GM12891 (cell line): ENCODE results near the gene C2CD4C.
"Not testable (repeated sequence)": the region's sequence is repeated elsewhere in the genome, so short reads cannot be mapped to it uniquely, and the experiment has no call there.

Source experiments
- DNase-seq: peaks from one replicate; pipeline ENCODE4 v3.0.0; 2011; ENCODE audit warnings: low spot score; ENCODE audit not compliant: insufficient read length
- FAIRE-seq: peaks from 2 replicates; lab custom pipeline; 2011; peaks lifted over from hg19 to GRCh38; lab: Jason Lieb, UNC
- PAX5 ChIP-seq: IDR thresholded peaks from 2 replicates; pipeline ENCODE4 v1.6.1; 2011; ENCODE audit warnings: low read length, moderate library complexity, mild to moderate bottlenecking; ENCODE audit not compliant: insufficient read depth, severe bottlenecking
- POLR2A ChIP-seq: IDR thresholded peaks from 2 replicates; pipeline ENCODE4 v1.6.1; 2011; ENCODE audit warnings: low read depth, low read length, control low read depth
- POLR2AphosphoS5 ChIP-seq: IDR thresholded peaks from 2 replicates; pipeline ENCODE4 v1.6.1; 2011; ENCODE audit warnings: low read depth, low read length, control low read depth
- POU2F2 ChIP-seq: IDR thresholded peaks from 2 replicates; pipeline ENCODE4 v1.6.1; 2011; ENCODE audit warnings: low read depth, mild to moderate bottlenecking, control low read depth, low read length, moderate library complexity
- SPI1 ChIP-seq: IDR thresholded peaks from 2 replicates; pipeline ENCODE4 v1.6.1; 2011; ENCODE audit warnings: low read depth, low read length, control low read depth
- TAF1 ChIP-seq: IDR thresholded peaks from 2 replicates; pipeline ENCODE4 v1.6.1; 2011; ENCODE audit warnings: low read depth, low read length, control low read depth

The C2CD4C gene

DNA sequence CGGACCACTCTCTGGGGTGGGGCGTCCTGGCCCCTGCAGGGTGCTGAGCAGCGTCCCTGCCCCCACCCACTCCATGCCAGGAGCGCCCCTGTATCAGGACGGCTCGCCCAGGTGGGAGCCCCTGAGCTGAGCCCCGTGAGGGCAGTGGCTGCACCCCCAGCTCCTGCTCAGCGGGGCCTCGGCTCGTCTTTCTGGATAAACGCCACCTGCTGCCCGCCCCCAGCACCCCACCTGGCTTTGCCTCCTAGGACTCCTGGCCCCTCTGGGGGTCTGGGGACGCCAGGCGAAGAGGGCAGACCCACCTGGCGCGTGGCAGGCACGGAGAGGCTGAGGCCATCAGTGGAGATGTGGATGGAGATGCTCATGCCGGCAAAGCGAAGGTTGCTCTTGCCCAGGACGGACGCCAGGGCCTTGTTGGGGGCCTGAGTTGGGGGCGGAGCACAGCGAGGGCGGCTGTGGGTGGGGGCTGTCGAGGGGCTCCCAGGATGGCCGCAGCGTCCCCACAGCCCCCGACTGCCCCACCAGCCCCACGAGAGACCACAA lies 29.5 kb upstream of the C2CD4C start:
- TF ChIP-seq TAF1 (no peak), SPI1 (no peak), POLR2A (no peak), POLR2AphosphoS5 (no peak)
- DNase-seq (no peak), FAIRE-seq (no peak)

DNA sequence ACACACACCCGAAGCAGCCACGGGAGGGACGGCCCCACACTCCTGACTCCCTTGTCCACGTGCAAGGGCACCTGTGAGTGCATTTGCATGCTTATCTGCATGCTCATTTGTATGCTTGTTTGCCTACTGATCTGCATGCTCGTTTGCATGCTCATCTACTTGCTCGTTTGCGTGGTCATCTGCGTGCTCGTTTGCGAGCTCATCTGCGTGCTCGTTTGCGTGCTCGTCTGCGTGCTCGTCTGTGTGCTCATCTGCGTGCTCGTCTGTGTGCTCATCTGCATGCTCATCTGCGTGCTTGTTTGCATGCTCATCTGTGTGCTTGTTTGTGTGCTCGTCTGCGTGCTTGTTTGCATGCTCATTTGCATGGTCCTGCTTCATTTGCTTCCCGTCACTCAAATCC lies 28.1 kb upstream of the C2CD4C start:
- no peak for TF ChIP-seq POU2F2
- DNase-seq (no peak), FAIRE-seq (no peak)

DNA sequence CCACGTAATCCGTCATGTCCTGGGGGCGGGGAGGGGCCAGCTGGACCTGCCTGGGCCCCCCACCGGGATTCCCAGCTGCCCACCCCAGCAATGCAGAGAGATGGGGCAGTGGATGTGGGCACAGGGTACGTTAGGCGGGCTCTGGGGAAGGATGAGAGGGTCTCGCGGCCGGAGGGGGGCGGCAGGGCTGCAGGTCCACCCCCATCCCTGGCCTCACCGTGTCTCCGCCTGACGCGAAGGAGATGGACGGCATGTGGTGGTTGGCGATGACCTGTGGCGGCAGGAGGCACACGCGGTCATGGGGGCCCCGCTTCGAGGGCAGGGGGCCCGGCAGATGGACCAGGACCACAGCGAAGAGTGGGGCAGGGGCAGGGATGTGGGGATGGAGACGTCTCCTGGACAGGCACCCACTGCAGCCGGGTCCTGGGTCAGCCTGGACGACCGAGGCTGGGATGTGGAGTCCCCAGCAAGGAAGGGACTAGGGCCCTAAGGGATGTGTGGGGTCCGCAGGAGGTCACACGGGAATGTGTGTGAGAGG lies 27.5 kb upstream of the C2CD4C start:
- FAIRE-seq (no peak), DNase-seq (no peak)
- TF ChIP-seq PAX5 (no peak), SPI1 (no peak), POU2F2 (no peak), TAF1 (no peak), POLR2AphosphoS5 (no peak), POLR2A (no peak)

DNA sequence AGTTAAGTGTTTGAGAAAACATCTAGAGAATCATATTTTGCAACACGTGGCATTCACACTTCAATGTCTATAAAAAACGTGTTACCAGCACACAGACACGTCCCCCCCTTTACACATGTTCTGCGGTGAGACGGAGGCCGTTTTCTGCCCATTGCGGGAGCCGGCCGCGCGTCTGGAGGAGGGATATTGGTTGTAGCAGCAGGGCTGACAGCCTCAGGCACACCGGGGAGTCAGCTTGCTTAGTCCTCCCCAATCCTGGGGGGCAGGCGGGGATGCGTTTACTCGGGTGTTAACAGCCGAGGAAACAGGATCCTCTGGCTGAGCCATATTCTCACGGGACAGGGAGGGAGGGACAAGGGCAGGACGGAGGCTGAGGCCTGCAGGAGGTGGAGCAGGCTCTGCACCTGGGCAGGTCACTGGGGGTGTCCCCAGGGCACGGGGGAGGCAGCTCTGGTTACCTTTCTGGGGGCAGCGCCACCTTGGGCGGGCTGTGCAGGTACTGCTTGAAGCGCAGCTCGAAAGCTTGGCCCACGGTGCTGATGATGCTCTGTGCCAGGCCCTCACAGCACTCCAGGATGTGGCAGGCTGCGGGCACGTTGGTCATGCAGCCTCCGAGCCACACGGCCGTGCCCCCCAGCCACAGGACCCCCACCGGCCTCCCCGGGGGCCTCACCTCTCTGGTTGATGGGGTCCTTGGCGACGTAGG lies 26.9 kb upstream of the C2CD4C start:
- TF ChIP-seq SPI1 (no peak), POU2F2 (no peak), POLR2AphosphoS5 (no peak), TAF1 (no peak), PAX5 (no peak), POLR2A (no peak)
- no peak for FAIRE-seq
- no peak for DNase-seq

DNA sequence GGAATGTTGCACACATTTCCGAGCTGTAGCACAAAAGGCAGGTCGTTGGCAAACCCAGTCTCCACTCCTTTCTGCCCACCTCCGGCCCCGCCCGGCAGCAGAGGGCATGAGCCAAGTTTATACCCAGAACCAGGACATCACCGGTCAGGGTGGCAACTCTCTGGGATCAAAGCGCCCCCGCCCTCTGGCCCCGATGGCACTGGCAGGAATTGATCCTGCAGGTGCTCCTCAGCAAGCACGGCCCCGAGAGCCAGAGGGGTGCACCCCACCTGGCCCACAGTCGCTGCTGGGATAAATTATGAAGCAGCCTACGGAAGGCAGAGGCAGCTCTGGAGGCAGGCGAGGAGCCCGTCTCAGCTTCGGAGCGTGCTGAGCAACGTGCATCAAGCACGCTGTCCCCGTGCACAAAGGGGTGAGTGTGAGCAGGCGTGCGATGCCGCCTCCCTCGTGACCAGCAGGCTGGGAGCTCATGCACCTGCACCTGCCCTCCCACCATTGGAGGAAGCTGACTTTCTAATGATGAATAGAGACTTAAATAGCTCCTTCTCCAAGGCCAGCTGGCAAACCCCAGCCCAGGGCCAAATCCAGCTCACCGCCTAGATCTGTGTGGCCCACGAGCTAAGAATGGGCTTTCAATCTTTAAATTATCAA lies 26.2 kb upstream of the C2CD4C start:
- DNase-seq (no peak), FAIRE-seq (no peak)
- TF ChIP-seq TAF1 (no peak), POLR2AphosphoS5 (no peak), POLR2A (no peak), PAX5 (no peak), POU2F2 (no peak), SPI1 (no peak)

DNA sequence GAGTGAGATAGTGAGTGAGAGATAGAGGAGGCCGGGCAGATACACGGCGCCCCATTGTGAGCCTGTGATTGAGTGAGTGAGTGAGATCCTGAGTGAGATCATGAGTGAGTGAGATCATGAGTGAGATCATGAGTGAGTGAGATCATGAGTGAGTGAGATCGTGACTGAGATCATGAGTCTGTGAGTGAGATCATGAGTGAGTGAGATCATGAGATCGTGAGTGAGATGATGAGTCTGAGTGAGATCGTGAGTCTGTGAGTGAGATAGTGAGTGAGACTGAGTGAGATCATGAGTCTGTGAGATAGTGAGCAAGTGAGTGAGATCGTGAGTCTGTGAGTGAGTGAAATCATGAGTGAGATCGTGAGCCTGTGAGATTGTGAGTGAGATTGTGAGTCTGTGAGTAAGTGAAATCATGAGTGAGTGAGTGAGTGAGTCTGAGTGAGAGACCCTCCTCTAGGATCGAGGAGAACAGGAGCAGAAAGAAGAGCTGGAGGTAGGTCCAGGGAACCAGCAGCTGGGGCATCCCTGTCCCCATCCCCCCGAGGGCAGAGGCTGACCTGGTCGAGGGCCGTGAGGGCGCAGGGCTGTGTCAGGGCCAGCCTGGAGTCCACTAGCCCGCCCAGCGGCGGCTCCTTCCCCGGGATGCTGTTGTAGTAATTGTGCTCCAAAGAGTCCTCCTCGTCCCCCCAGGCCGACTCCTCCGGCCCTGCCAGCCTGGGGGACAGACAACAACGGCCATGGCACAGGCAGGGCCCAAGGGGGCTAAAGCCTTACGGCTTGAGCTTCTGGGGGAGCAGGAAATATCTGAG lies 25.4 kb upstream of the C2CD4C start:
- DNase-seq (no peak), FAIRE-seq (peak; percentile 51)
- TF ChIP-seq POLR2AphosphoS5, result no peak
- TF ChIP-seq SPI1, result no peak
- no peak for TF ChIP-seq POU2F2
- no peak for TF ChIP-seq PAX5
- TF ChIP-seq POLR2A, result no peak
- TF ChIP-seq TAF1, result no peak

DNA sequence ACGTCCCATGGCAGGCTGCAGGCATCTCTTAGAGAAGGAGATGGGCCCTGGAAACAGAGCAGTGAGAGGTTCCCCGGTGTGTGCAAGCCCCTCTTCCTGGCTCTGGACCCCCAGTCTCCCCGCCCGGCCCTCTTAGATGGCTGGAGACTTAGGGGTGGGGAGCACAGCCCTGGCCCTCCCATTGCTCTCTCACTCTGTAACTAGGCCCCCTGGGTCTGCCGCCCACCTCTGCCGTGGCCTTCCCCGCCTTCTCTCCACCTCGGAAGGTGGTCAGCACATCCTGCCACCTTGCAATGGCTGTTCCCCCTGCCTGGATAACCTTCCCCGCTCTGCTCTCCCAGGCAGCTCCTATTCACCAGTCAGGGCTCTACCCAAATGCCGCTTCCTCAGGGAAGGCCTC lies 21.8 kb upstream of the C2CD4C start:
- no peak for FAIRE-seq
- no peak for DNase-seq

DNA sequence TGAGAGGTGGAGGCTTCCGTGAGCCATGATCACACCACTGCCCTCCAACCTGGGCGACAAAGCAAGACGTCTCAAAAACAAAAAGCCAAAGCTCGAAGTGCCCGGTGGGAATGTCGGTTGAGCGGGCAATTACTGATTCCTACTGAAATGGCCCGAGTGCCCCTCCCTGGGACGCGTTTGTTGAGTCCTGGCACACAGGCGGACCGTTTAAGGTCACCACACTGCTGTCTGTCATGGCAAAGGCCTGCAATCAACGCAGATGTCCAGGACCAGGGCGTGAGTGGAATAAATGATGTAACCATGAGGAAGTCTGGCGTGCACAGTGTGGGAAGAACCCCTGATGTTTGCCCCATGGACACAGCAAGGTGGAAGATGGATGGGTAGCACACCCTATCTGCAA lies 19.2 kb upstream of the C2CD4C start:
- TF ChIP-seq TAF1, result no peak
- no peak for TF ChIP-seq POLR2AphosphoS5
- no peak for TF ChIP-seq POLR2A
- TF ChIP-seq POU2F2, result no peak
- DNase-seq (no peak), FAIRE-seq (no peak)

More for the DNA sequence above, 21.8 kb upstream of the C2CD4C start:
- TF ChIP-seq POLR2A (no peak), SPI1 (no peak), POU2F2 (no peak), TAF1 (no peak), PAX5 (no peak), POLR2AphosphoS5 (no peak)

DNA sequence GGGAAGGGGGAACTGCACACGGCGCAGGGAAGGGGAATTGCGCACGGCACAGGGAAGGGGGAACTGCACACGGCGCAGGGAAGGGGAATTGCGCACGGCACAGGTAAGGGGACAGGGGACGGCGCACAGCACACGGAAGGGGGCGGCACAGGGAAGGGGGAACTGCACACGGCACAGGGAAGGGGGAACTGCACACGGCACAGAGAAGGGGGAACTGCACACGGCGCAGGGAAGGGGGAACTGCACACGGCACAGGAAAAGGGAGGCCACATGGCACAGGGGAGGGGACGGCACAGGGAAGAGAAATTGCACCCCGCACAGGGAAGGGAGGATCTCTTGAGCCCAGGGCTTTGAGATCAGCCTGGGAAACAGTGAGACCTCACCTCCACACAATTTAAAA lies 18.7 kb upstream of the C2CD4C start:
- not testable (repeated sequence) for DNase-seq

DNA sequence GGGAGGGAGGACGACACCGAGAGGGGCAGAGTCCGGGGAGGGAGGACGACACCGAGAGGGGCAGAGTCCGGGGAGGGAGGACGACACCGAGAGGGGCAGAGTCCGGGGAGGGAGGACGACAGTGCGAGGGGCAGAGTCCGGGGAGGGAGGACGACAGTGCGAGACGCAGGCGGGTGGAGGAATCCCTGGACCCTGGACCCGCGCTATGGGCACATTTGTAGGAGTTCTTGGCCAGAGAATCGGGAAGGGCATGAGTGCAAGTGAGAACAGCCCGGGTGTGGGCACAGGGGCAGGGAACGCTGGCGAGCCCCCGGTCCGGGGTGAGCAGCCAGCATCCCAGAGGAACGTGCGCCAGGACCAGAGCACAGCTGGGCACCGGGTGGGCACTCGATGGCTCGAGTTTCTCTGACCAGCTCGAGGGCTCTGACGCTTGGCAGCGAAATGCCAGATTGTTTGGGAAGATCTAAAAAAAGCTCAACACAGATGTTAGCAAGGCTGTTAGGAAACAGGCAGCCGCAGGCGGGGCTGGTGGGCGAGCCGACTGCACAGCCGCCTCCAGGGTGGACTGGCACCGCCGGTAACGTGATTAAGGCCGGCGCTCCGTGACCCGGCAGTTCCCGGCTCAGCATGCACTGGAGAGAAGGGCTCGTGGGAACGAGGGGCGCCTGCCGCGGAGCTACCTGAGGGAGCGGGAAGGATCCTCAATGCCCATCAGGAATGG lies 17.9 kb upstream of the C2CD4C start:
- no peak for TF ChIP-seq POLR2AphosphoS5
- no peak for TF ChIP-seq PAX5
- TF ChIP-seq TAF1, result no peak
- no peak for TF ChIP-seq POLR2A
- TF ChIP-seq SPI1, result no peak
- TF ChIP-seq POU2F2, result no peak
- FAIRE-seq, result no peak
- no peak for DNase-seq

More for the DNA sequence above, 18.7 kb upstream of the C2CD4C start:
- FAIRE-seq, result not testable (repeated sequence)
